Ectodermal cell (in vitro differentiated cells): ENCODE results near the gene PCP2.

ENCODE experiments used
- H3K27ac ChIP-seq: 2 replicates; pipeline ENCODE4 v1.7.0; 2013; ENCODE audit warnings: mild to moderate bottlenecking, low read depth, low read length; ENCODE audit not compliant: insufficient read depth, poor library complexity, severe bottlenecking
- H3K27me3 ChIP-seq: 2 replicates; pipeline ENCODE4 v1.7.0; 2013; ENCODE audit warnings: mild to moderate bottlenecking, low read length; ENCODE audit not compliant: insufficient read depth, control insufficient read depth, poor library complexity, severe bottlenecking
- H3K36me3 ChIP-seq: one replicate; pipeline ENCODE4 v1.7.0; 2013; ENCODE audit warnings: low read length; ENCODE audit not compliant: control insufficient read depth, insufficient read depth
- H3K4me1 ChIP-seq: one replicate; pipeline ENCODE4 v1.7.0; 2013; ENCODE audit warnings: low read length; ENCODE audit not compliant: control insufficient read depth, insufficient read depth
- H3K4me3 ChIP-seq: 2 replicates; pipeline ENCODE4 v1.7.0; 2013; ENCODE audit warnings: low read depth, low read length, control low read depth; ENCODE audit not compliant: insufficient read depth
- H3K9me3 ChIP-seq: 2 replicates; pipeline ENCODE4 v1.7.0; 2013; ENCODE audit warnings: mild to moderate bottlenecking, low read length, moderate library complexity; ENCODE audit not compliant: control insufficient read depth
- WGBS, 2 experiments: methylation state at CpG; one replicate each; pipeline ENCODE4 v1.1.7; 2013; ENCODE audit warnings: missing lambda C conversion rate in 2 of 2; 5-methylcytosine and 5-hydroxymethylcytosine counted together

PCP2 gene

GRCh38 chr19:7661744-7662538 is 28.4 kb upstream of the PCP2 start:
- H3K9me3 ChIP-seq, result no peaks in the 10 kb centered on the region
- no peaks in the 10 kb centered on the region for H3K36me3 ChIP-seq
- H3K4me1 ChIP-seq, result no peaks in the 10 kb centered on the region
- H3K27me3 ChIP-seq, result peaks cover 2% of the 10 kb centered on the region
- H3K4me3 ChIP-seq, result no peak overlapping the region
- 77 to 81% methylated on average over 8 of the region's 8 CpGs for WGBS, 2 experiments
- H3K27ac ChIP-seq, result no peak overlapping the region

DNA sequence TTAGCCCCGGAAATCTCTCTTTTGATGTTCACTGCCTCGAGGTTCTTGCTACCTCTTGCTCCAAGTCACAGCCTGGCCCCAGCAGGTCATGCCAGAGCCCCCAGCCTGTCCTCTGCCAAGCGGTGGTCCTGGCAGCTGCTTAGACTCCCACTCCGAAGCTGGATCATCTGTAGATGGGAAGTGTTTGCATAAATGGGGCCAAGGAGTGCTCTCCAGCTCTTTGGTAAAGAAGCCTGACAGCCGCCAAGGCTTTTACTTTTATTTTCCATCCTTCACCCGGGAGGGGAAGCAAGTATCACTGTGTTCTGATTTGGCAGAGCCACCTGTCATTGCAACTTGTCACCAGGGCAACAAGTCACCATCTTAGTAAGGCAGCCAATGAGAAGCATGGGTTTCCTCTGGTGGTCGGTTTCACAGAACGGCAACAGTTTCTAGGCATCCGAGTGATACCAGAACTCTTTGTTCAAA is 24.7 kb upstream of the PCP2 start:
- H3K36me3 ChIP-seq, result no peaks in the 10 kb centered on the region
- H3K9me3 ChIP-seq, result no peaks in the 10 kb centered on the region
- 57 to 61% methylated on average over 9 of the region's 9 CpGs for WGBS, 2 experiments
- H3K27me3 ChIP-seq, result no peaks in the 10 kb centered on the region
- H3K4me1 ChIP-seq, result no peaks in the 10 kb centered on the region
- H3K4me3 ChIP-seq, result no peak overlapping the region
- H3K27ac ChIP-seq, result no peak overlapping the region

- peak overlapping the region; percentile 36 for H3K27ac ChIP-seq
- no peaks in the 10 kb centered on the region for H3K9me3 ChIP-seq
- H3K4me3 ChIP-seq, result no peak overlapping the region
- H3K4me1 ChIP-seq, result no peaks in the 10 kb centered on the region
- H3K36me3 ChIP-seq, result no peaks in the 10 kb centered on the region
- WGBS, 2 experiments, result 63 to 64% methylated on average over 14 of the region's 14 CpGs
- H3K27me3 ChIP-seq, result no peaks in the 10 kb centered on the region
These were observed 23.7 kb upstream of the PCP2 start for GRCh38 chr19:7657131-7657751.

DNA sequence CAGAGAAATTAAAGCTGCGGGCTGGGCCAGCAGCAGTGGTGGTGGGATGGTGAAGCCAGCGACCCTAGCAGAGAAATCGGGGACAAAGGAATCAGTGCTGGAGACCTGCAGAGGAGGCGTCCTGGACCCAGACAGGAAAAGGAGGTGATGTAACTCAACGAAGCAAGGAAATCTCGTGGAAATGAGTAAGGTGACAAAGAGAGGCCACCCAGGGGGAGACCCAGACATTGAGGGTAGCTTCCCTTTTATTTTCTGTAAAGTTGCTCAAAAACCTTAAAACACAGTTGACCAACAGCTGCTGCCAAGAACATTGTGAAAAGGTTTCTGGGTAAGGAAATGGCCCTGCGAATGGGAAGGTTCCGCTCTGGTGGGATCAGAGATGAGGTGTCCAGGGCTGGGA is 22.1 kb upstream of the PCP2 start:
- no peaks in the 10 kb centered on the region for H3K4me1 ChIP-seq
- no peak overlapping the region for H3K27ac ChIP-seq
- H3K4me3 ChIP-seq, result no peak overlapping the region
- no peaks in the 10 kb centered on the region for H3K9me3 ChIP-seq
- no peaks in the 10 kb centered on the region for H3K36me3 ChIP-seq
- peaks cover 8% of the 10 kb centered on the region for H3K27me3 ChIP-seq
- WGBS, 2 experiments, result 82% methylated on average over 8 of the region's 8 CpGs

DNA sequence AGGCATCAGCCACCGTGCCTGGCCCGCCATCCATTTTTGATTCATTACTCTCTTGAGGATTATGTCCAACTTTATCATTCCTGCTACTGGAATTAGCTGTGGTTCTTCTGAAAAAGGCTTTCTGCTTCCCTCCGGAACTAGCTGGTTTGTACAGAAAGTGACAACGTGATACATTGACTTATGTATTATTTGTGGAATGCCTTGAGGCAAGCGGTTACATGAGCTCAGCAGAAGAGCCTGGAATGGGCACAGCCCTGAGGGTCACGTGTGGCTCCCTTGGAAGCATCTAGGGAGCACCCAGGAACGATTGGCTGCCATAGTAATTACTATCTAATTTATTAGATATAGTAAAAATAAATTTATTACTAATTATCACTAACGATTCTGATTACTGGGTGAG is 20.9 kb upstream of the PCP2 start:
- 86 to 88% methylated on average over 6 to 8 of the region's 8 CpGs for WGBS, 2 experiments
- Histone ChIP-seq H3K4me1 (no peaks in the 10 kb centered on the region), H3K4me3 (no peak overlapping the region), H3K27ac (no peak overlapping the region), H3K27me3 (peaks cover 11% of the 10 kb centered on the region), H3K9me3 (no peaks in the 10 kb centered on the region), H3K36me3 (no peaks in the 10 kb centered on the region)

DNA sequence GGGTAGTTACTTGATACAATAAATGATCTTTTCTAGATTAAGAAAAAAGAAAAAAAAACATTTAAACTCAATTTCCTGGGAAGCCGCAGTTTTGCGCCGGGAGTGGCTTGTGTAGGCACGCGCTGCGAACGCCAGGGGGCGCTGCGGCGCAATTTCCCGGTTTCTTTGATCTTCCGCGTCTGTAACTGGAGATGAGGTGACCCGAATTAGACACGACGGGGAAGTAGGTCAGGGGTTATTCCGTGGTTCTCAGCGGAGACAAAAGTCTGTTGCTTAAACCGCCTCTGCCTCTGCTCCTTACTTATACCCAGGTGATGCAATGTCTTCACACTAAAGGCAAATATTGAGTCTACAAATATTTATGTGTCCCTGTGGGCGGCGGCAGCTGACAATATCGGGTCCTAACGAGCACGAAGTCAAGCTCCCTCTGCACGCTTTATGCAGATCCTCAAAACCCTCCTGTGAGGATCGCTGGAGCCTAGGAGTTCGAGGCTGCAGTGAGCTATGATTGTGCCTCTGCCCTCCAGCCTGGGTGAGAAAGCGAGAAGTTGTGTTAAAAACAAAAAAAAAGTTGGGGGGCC is 18.6 kb upstream of the PCP2 start:
- WGBS, 2 experiments, result 10 to 11% methylated on average over 28 of the region's 28 CpGs
- Histone ChIP-seq H3K4me1 (no peaks in the 10 kb centered on the region), H3K9me3 (no peaks in the 10 kb centered on the region), H3K27ac (peak overlapping the region; percentile 61), H3K27me3 (peaks cover 11% of the 10 kb centered on the region), H3K4me3 (peak overlapping the region; percentile 1), H3K36me3 (no peaks in the 10 kb centered on the region)

DNA sequence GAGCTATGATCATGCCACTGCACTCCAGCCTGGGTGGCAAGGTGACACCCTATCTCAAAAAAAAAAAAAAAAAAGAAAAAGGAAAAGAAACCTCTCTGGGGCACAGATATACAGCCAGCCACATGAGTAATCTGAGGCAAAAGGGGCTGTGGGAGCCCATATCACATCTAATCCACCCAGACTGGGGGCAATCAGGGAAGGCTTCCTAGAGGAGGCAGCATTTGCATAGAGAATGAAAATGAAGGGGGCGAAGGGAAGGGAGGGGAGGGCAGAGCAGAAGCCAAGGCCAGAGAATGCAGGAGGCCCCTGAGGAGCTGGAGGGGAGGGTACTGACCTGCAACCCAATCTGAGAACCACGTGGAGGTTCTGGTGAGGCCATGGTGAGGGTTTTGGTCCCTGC is 16.6 kb upstream of the PCP2 start:
- H3K27ac ChIP-seq, result no peak overlapping the region
- H3K27me3 ChIP-seq, result peaks cover 11% of the 10 kb centered on the region
- no peaks in the 10 kb centered on the region for H3K36me3 ChIP-seq
- H3K4me1 ChIP-seq, result no peaks in the 10 kb centered on the region
- WGBS, 2 experiments, result 37% methylated on average over 2 of the region's 2 CpGs
- H3K9me3 ChIP-seq, result no peaks in the 10 kb centered on the region
- no peak overlapping the region for H3K4me3 ChIP-seq

GRCh38 chr19:7648265-7649014 is 14.9 kb upstream of the PCP2 start:
- H3K4me3 ChIP-seq, result no peak overlapping the region
- H3K36me3 ChIP-seq, result no peaks in the 10 kb centered on the region
- 93 to 94% methylated on average over 15 of the region's 15 CpGs for WGBS, 2 experiments
- H3K4me1 ChIP-seq, result no peaks in the 10 kb centered on the region
- no peak overlapping the region for H3K27ac ChIP-seq
- no peaks in the 10 kb centered on the region for H3K9me3 ChIP-seq
- H3K27me3 ChIP-seq, result peaks cover 11% of the 10 kb centered on the region

DNA sequence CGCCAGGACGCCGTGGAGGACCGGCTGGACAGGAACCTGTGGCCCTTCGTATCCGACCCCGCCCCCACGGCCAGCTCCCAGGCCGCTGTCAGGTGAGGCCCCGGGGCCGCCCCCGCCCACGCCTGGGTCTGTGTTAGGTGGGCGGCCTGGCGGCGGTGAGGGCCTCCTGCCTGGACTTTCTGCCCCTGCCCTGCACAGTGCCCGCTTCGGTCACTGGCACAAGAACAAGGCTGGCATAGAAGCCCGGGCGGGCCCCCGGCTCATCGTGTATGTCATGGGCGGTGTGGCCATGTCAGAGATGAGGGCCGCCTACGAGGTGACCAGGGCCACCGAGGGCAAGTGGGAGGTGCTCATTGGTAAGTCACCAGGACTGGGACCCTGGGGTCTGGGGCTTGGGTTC is 13.6 kb upstream of the PCP2 start:
- Histone ChIP-seq H3K36me3 (no peaks in the 10 kb centered on the region), H3K27me3 (peaks cover 11% of the 10 kb centered on the region), H3K4me1 (no peaks in the 10 kb centered on the region), H3K27ac (no peak overlapping the region), H3K9me3 (no peaks in the 10 kb centered on the region), H3K4me3 (no peak overlapping the region)
- WGBS, 2 experiments, result 91% methylated on average over 26 of the region's 26 CpGs

- WGBS, 2 experiments, result 85 to 86% methylated on average over 8 of the region's 8 CpGs
- H3K27me3 ChIP-seq, result peaks cover 11% of the 10 kb centered on the region
- H3K27ac ChIP-seq, result no peak overlapping the region
- H3K36me3 ChIP-seq, result no peaks in the 10 kb centered on the region
- no peak overlapping the region for H3K4me3 ChIP-seq
- no peaks in the 10 kb centered on the region for H3K4me1 ChIP-seq
- H3K9me3 ChIP-seq, result no peaks in the 10 kb centered on the region
These were observed 12.8 kb upstream of the PCP2 start for GRCh38 chr19:7646426-7646700.
